Measurements from ENCODE around the gene E2F8.
"Not testable (repeated sequence)": the region's sequence is repeated elsewhere in the genome, so short reads cannot be mapped to it uniquely, and the experiment has no call there.

The E2F8 gene

GRCh38 chr11:19240420-19241259 lies at the start of gene E2F8:
TSS of gene E2F8 (minus strand) at chr11:19240945. CDS start at chr11:19240121, 824 bp downstream.
- peak; percentile 93 for DNase-seq

GRCh38 chr11:19290356-19290755 lies 49.6 kb upstream of the E2F8 start:
- DNase-seq, result no peak

GRCh38 chr11:19288256-19288655 lies 47.5 kb upstream of the E2F8 start:
- no peak for DNase-seq

GRCh38 chr11:19286411-19286810 lies 45.7 kb upstream of the E2F8 start:
- DNase-seq, result no peak

- DNase-seq, result no peak
Measured at GRCh38 chr11:19284881-19285280, 44.1 kb upstream of the E2F8 start.

- DNase-seq, result no peak
Measured at GRCh38 chr11:19283991-19284390, 43.2 kb upstream of the E2F8 start.

- DNase-seq, result no peak
Measured at GRCh38 chr11:19281555-19281954, 40.8 kb upstream of the E2F8 start.

- no peak for DNase-seq
Measured at GRCh38 chr11:19281041-19281440, 40.3 kb upstream of the E2F8 start.

GRCh38 chr11:19279451-19279850 lies 38.7 kb upstream of the E2F8 start:
- no peak for DNase-seq

GRCh38 chr11:19276859-19277808 lies 36.4 kb upstream of the E2F8 start:
- DNase-seq, result no peak

GRCh38 chr11:19275496-19275895 lies 34.8 kb upstream of the E2F8 start:
- DNase-seq, result no peak

GRCh38 chr11:19273219-19273618 lies 32.5 kb upstream of the E2F8 start:
- not testable (repeated sequence) for DNase-seq

- DNase-seq, result no peak
Measured at GRCh38 chr11:19268909-19269308, 28.2 kb upstream of the E2F8 start.

- no peak for DNase-seq
Measured at GRCh38 chr11:19267567-19267966, 26.8 kb upstream of the E2F8 start.

- DNase-seq, result no peak
Measured at GRCh38 chr11:19263333-19263732, 22.6 kb upstream of the E2F8 start.

- DNase-seq, result peak; percentile 37
Measured at GRCh38 chr11:19259487-19260345, 19.0 kb upstream of the E2F8 start.

GRCh38 chr11:19258641-19259230 lies 18.0 kb upstream of the E2F8 start:
- DNase-seq, result no peak

GRCh38 chr11:19254441-19254840 lies 13.7 kb upstream of the E2F8 start:
- DNase-seq, result not testable (repeated sequence)

GRCh38 chr11:19253817-19254216 lies 13.1 kb upstream of the E2F8 start:
- DNase-seq, result no peak

- DNase-seq, result no peak
Measured at GRCh38 chr11:19253153-19253745, 12.5 kb upstream of the E2F8 start.

- no peak for DNase-seq
Measured at GRCh38 chr11:19252394-19253152, 11.8 kb upstream of the E2F8 start.

All from GDM1 (cell line).